Natural killer cell (primary cell): Measurements from ENCODE around the gene CDH13. TPM values are rescaled to one million over a fixed set of nuclear protein-coding genes. Genes with fewer than 3 reads are reported as not detected.

ENCODE experiments used
- ATAC-seq, 3 donors: fragments of 150-1000 bp in 2 of 3; fragments of 200-7000 bp in 1 of 3; cut with Tn5 transposase; 1 replicate in 1 of 3; 2 replicates in 2 of 3; pipeline ENCODE4 v1.10.0; 2021; ENCODE audit warnings: mild to moderate bottlenecking in 2 of 3, moderate library complexity in 2 of 3
- DNase-seq, 2 donors: peaks; one replicate each; pipeline versions ENCODE4 v3.0.0 to v3.0.0-alpha.2; 2013 to 2021; ENCODE audit warnings: mixed read lengths in 1 of 2
- H3K27ac ChIP-seq: one replicate; pipeline ENCODE4 v1.5.1; 2013; ENCODE audit warnings: mild to moderate bottlenecking, low read length
- H3K27me3 ChIP-seq: one replicate; pipeline ENCODE4 v1.6.1; 2013; ENCODE audit warnings: low read length; ENCODE audit not compliant: control insufficient read depth, insufficient read depth
- H3K36me3 ChIP-seq: one replicate; pipeline ENCODE4 v1.6.1; 2013; ENCODE audit warnings: low read length; ENCODE audit not compliant: control insufficient read depth, insufficient read depth
- H3K4me1 ChIP-seq: one replicate; pipeline ENCODE4 v1.6.1; 2013; ENCODE audit warnings: low read length; ENCODE audit not compliant: control insufficient read depth, insufficient read depth
- H3K4me3 ChIP-seq: one replicate; pipeline ENCODE4 v1.5.1; 2013; ENCODE audit warnings: low read length
- H3K9me3 ChIP-seq: one replicate; pipeline ENCODE4 v1.6.1; 2013; ENCODE audit warnings: low read length; ENCODE audit not compliant: control insufficient read depth, insufficient read depth
- H3K27ac Mint-ChIP-seq, 2 donors: one replicate each; pipeline ENCODE4 v1.8.0; 2022; ENCODE audit warnings: mild to moderate bottlenecking in 2 of 2, mixed read lengths in 2 of 2, moderate library complexity in 1 of 2
- H3K27me3 Mint-ChIP-seq, 2 donors: one replicate each; pipeline ENCODE4 v1.8.0; 2022; ENCODE audit warnings: low read depth in 2 of 2, mixed read lengths in 2 of 2
- H3K36me3 Mint-ChIP-seq: one replicate; pipeline ENCODE4 v1.8.0; 2022; ENCODE audit warnings: mixed read lengths
- H3K4me1 Mint-ChIP-seq, 2 donors: one replicate each; pipeline ENCODE4 v1.8.0; 2022; ENCODE audit warnings: mixed read lengths in 2 of 2
- H3K4me3 Mint-ChIP-seq: one replicate; pipeline ENCODE4 v1.8.0; 2022; ENCODE audit warnings: mild to moderate bottlenecking, moderate library complexity, mixed read lengths
- H3K9me3 Mint-ChIP-seq, 2 donors: one replicate each; pipeline ENCODE4 v1.8.0; 2022; ENCODE audit warnings: mixed read lengths in 2 of 2
- WGBS: methylation state at CpG from one replicate; pipeline ENCODE4 v1.1.7; 2013; ENCODE audit warnings: missing lambda C conversion rate; ENCODE audit not compliant: insufficient coverage; 5-methylcytosine and 5-hydroxymethylcytosine counted together
- intact Hi-C: fragments of 100-400 bp; cut with micrococcal nuclease; formaldehyde crosslinking; loops from one replicate; pipeline ENCODE4 v1.14.2; 2022
- total RNA-seq, 4 donors: library from RNA; stranded (reverse); fragments of 120-200 nt in 1 of 4; gene quantifications; one replicate each; pipeline versions ENCODE4 v1.2.3 to v1.2.4, GENCODE V29; 2013 to 2022
- TF ChIP-seq, protein P1 (sequence below): fragments of 200-600 bp; IDR thresholded peaks from one replicate; pipeline ENCODE4 v1.8.0; 2022; ENCODE audit warnings: antibody characterized with exemption

Gene CDH13
- total RNA-seq, 3 donors from 2014 or later (not counting 1 experiment from before 2014, with no cell fraction given): not detected

DNA sequence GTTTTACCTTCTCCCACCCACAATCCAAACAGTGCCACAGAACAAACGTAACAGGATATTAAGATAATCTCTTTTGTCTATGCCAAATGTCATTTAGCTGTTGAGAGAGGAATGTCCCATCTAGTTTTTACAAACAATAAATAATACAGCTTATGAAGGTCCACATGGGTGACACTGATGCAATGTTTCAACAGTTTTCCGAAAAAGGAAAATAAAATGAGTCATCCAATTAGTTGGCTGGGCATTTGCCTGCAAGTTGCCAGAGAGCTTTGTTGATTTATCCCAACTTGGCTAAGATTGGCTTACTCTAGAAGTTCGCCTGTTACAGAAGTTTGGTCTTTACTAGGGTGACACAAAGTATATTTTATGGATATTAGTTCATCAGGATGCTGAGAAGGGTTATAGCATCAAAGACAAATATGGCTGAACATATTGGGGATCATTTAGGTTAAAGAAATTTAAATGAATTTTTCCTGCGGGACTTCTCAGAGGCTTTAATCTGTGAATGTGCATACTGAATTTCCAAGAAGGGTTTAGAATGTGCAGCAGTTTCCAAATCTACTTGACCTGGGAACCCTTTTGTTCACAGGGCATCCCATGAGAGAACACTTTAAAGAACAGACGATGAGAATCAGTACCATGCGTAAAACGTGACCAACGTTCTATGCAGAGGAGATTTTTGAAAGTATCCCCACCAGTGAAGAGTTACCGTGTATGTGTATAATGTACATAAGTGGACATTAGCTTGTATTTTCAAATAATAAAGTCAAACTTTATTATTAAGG is 73.1 kb downstream of the CDH13 start:
- no peak for DNase-seq

DNA sequence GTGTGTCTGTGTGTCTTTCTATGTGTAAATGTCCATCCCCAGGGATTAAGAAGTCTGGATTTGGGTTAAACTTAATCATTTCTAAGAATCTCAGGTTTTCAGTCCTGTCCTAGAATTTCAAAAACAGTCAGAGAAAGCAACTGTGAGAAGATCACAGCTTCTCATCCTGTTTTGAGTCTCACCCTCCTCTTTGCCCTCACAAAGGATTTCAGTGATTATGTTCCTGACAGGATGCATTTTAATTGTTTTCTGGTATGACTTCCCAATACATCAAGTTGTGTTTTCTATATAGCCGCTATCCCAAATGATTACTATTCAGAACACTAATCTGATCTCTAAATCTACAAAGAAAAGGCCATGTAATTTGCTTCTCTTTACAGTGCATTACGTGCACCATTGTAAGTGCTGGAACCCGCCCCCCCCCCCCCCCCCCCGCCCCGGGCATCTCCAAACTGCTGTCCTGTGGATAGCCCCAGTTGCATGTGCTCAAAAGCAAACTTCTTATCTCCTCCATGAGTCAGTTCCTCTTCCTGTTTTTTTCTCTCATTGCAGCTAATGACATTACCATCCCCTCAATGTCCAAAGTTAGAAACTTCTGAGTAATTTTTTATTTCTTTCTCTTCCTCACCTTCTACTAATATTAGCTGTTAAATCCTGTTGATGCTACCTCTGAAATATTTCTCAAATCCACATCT is 73.9 kb downstream of the CDH13 start:
- H3K36me3 ChIP-seq: no peaks in the 10 kb centered on the region
- no peak overlapping the region for H3K4me3 ChIP-seq
- Mint-ChIP-seq H3K9me3 (no peaks in the 10 kb centered on the region), H3K27me3 (peaks cover 21 to 39% of the 10 kb centered on the region in 2 donors), H3K4me1 (peaks cover 6 to 7% of the 10 kb centered on the region in 2 donors), H3K27ac (no peak overlapping the region), H3K4me3 (no peak overlapping the region), H3K36me3 (no peaks in the 10 kb centered on the region)
- TF ChIP-seq, protein P1, sequence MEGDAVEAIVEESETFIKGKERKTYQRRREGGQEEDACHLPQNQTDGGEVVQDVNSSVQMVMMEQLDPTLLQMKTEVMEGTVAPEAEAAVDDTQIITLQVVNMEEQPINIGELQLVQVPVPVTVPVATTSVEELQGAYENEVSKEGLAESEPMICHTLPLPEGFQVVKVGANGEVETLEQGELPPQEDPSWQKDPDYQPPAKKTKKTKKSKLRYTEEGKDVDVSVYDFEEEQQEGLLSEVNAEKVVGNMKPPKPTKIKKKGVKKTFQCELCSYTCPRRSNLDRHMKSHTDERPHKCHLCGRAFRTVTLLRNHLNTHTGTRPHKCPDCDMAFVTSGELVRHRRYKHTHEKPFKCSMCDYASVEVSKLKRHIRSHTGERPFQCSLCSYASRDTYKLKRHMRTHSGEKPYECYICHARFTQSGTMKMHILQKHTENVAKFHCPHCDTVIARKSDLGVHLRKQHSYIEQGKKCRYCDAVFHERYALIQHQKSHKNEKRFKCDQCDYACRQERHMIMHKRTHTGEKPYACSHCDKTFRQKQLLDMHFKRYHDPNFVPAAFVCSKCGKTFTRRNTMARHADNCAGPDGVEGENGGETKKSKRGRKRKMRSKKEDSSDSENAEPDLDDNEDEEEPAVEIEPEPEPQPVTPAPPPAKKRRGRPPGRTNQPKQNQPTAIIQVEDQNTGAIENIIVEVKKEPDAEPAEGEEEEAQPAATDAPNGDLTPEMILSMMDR: no peak
- DNase-seq (no peak), ATAC-seq (no peak)
- intact Hi-C loops: no loop called here
- 34% methylated on average over 2 of the region's 5 CpGs for WGBS
- H3K27ac ChIP-seq: no peak overlapping the region
- no peaks in the 10 kb centered on the region for H3K4me1 ChIP-seq
- H3K27me3 ChIP-seq: no peaks in the 10 kb centered on the region
- H3K9me3 ChIP-seq: no peaks in the 10 kb centered on the region

More for the DNA sequence above, 73.1 kb downstream of the CDH13 start:
- Histone ChIP-seq H3K4me3 (no peak overlapping the region), H3K27ac (no peak overlapping the region), H3K36me3 (no peaks in the 10 kb centered on the region), H3K27me3 (no peaks in the 10 kb centered on the region), H3K9me3 (no peaks in the 10 kb centered on the region), H3K4me1 (no peaks in the 10 kb centered on the region)
- no peaks in the 10 kb centered on the region for H3K9me3 Mint-ChIP-seq
- peaks cover 6 to 7% of the 10 kb centered on the region in 2 donors for H3K4me1 Mint-ChIP-seq
- no peaks in the 10 kb centered on the region for H3K36me3 Mint-ChIP-seq
- TF ChIP-seq, protein P1: no peak
- intact Hi-C loops: no loop called here
- no peak for ATAC-seq
- no peak overlapping the region for H3K27ac Mint-ChIP-seq
- H3K27me3 Mint-ChIP-seq: peaks cover 24 to 39% of the 10 kb centered on the region in 2 donors
- WGBS: 87% methylated on average over 8 of the region's 9 CpGs
- H3K4me3 Mint-ChIP-seq: no peak overlapping the region

DNA sequence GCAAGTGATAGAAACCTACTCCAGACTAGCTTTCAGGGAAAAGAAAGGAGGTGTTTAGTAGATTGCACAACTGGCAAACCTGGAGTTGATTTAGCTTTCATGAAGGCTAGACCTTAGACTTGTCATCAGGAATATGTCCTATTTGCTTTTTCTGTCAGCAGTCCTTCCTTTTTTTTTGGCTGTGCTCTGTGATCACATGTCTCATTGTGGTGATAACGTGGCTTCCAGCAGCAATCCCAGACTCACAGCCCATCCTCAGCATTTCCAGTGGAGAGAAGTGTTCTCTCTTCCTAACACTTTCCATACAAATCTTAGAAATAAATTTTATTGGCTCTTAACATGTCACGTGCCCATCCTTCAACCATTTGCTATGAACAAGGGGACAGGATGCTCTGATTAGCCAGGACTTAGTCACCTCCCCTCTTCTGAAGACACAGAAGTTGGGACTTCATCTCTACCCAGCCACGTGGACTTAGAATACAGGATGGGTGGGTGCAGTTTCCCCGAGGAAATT is 74.7 kb downstream of the CDH13 start:
- peaks cover 6 to 7% of the 10 kb centered on the region in 2 donors for H3K4me1 Mint-ChIP-seq
- Histone ChIP-seq H3K36me3 (no peaks in the 10 kb centered on the region), H3K4me3 (no peak overlapping the region), H3K27ac (no peak overlapping the region), H3K27me3 (no peaks in the 10 kb centered on the region), H3K4me1 (no peaks in the 10 kb centered on the region), H3K9me3 (no peaks in the 10 kb centered on the region)
- intact Hi-C loops: no loop called here
- 68% methylated on average over 4 of the region's 4 CpGs for WGBS
- peaks cover 20 to 39% of the 10 kb centered on the region in 2 donors for H3K27me3 Mint-ChIP-seq
- DNase-seq (no peak), ATAC-seq (no peak)
- H3K9me3 Mint-ChIP-seq: no peaks in the 10 kb centered on the region
- TF ChIP-seq, protein P1: no peak
- H3K4me3 Mint-ChIP-seq: no peak overlapping the region
- H3K27ac Mint-ChIP-seq: no peak overlapping the region
- no peaks in the 10 kb centered on the region for H3K36me3 Mint-ChIP-seq
